ENCODE data around the gene ZGPAT.

ZGPAT gene

GRCh38 chr20:63734111-63734945 is 26.5 kb downstream of the ZGPAT start:
- no peak for DNase-seq

GRCh38 chr20:63734946-63735858 is 27.4 kb downstream of the ZGPAT start:
- no peak for DNase-seq

GRCh38 chr20:63735859-63736718 is 28.2 kb downstream of the ZGPAT start, which contains the start of gene LIME1:
TSS of gene LIME1 (plus strand) at chr20:63736664. CDS start at chr20:63737550, 886 bp downstream.
- DNase-seq, result no peak

GRCh38 chr20:63736893-63737694 is 29.3 kb downstream of the ZGPAT start:
- DNase-seq, result no peak

- no peak for DNase-seq
These were observed 29.8 kb downstream of the ZGPAT start for GRCh38 chr20:63737695-63737944.

GRCh38 chr20:63737945-63738686 is 30.3 kb downstream of the ZGPAT start:
- no peak for DNase-seq

- DNase-seq, result peak; percentile 12
These were observed 30.9 kb downstream of the ZGPAT start for GRCh38 chr20:63738687-63739129.

GRCh38 chr20:63739130-63740069 is 31.6 kb downstream of the ZGPAT start, which contains the start of gene SLC2A4RG:
TSS of gene SLC2A4RG (plus strand) at chr20:63739776. CDS start at chr20:63739913, 137 bp downstream.
- DNase-seq, result peak; percentile 72

- DNase-seq, result peak; percentile 37
These were observed 32.3 kb downstream of the ZGPAT start for GRCh38 chr20:63740070-63740626.

- peak; percentile 86 for DNase-seq
These were observed 33.0 kb downstream of the ZGPAT start for GRCh38 chr20:63740627-63741353.

- DNase-seq, result no peak
These were observed 33.5 kb downstream of the ZGPAT start for GRCh38 chr20:63741354-63741675.

- DNase-seq, result no peak
These were observed 34.0 kb downstream of the ZGPAT start for GRCh38 chr20:63741676-63742380.

- no peak for DNase-seq
These were observed 34.7 kb downstream of the ZGPAT start for GRCh38 chr20:63742381-63743024.

- DNase-seq, result no peak
These were observed 35.6 kb downstream of the ZGPAT start for GRCh38 chr20:63743210-63743970.

- no peak for DNase-seq
These were observed 36.3 kb downstream of the ZGPAT start for GRCh38 chr20:63744158-63744557.

- DNase-seq, result no peak
These were observed 37.0 kb downstream of the ZGPAT start for GRCh38 chr20:63744574-63745423.

Measured in fibroblast of skin of right quadriceps (primary cell).